ENCODE results near the gene C10orf143.

Gene C10orf143

DNA sequence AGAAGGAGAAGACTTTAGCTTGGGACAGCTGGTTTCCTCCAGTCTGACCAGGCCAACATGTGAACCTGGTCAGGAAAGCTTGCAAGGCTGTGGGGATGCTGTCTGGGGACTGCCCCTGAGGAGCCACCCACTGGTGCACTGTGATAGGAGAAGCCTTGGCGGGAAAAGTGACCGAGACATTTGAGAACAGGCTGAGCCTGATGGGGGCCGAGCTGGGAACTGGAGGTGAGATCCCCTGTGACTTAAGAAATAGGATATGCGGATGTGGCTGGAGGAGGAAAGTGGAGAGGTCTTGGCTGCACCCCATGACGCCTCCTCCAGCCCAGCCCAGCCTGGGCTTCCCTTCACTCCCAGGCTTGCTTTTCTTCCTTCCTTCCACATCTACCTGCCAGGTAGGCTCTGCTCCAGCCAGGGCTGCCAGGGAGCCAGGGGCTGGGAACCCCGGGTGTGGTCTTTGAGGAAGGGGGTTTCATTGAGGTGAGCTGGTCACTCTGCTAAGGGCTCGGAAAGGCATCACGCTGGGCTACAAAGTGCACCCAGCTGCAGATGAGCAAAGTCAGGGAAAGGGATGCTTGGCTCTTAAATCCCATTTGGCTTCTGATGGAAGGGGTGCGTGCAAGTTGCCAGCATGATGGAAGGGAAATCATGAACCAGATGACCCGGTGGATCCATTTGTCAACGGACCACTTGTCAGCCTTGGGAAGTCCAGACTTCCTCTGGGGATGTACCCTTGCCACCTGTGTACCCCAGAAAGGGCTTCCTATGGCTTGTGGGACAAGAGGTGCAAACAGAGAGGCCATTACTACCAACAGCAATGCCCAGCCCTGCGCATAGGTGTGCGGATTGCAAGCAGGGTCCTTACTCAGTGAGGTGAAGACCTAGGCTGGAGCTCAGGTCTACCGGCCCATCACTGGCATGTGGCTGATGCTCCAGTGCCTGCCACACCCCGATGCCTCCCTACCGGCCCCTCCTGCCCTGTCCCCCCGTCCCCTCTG is 66.3 kb downstream of the C10orf143 start:
- Histone ChIP-seq H3K4me3 (ENCODE audit: extremely low read depth, insufficient read depth, low read length, poor library complexity, severe bottlenecking) (no peak overlapping the region), H3K4me1 (ENCODE audit: control insufficient read depth, insufficient read depth, low read length, poor library complexity, severe bottlenecking) (no peaks in the 10 kb centered on the region), H3K27ac (ENCODE audit: low read depth, low read length, severe bottlenecking) (no peak overlapping the region), H3K36me3 (ENCODE audit: control insufficient read depth, insufficient read depth, low read length) (no peaks in the 10 kb centered on the region), H3K9me3 (ENCODE audit: control insufficient read depth, low read length) (no peaks in the 10 kb centered on the region)
- WGBS, 2 experiments (ENCODE audit: insufficient coverage in 2 of 2): 82 to 88% methylated on average over 13 of the region's 17 CpGs

DNA sequence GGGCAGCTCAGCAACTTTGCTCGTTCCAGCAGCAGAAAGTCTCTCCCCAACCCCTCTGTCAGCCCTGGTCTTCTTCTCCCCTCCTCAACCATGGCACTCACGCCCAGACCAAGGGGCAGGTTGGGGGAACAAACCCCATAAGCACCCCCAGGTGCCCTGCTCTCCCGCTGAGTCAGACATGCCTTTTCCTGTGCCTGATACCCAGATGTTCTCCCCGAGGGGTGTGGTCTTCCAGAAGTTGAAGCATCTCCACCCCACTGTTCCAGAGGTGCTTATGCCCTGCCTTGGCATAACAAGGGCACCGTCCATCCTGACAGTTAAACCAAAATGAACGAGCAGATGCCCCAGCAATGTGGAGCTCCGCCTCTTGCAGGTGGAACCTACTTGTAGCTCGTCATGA is 67.1 kb downstream of the C10orf143 start:
- H3K4me3 ChIP-seq (ENCODE audit: extremely low read depth, insufficient read depth, low read length, poor library complexity, severe bottlenecking): no peak overlapping the region
- no peaks in the 10 kb centered on the region for H3K9me3 ChIP-seq (ENCODE audit: control insufficient read depth, low read length)
- H3K36me3 ChIP-seq (ENCODE audit: control insufficient read depth, insufficient read depth, low read length): no peaks in the 10 kb centered on the region
- H3K4me1 ChIP-seq (ENCODE audit: control insufficient read depth, insufficient read depth, low read length, poor library complexity, severe bottlenecking): no peaks in the 10 kb centered on the region
- no peak overlapping the region for H3K27ac ChIP-seq (ENCODE audit: low read depth, low read length, severe bottlenecking)
- 80 to 86% methylated on average over 8 of the region's 8 CpGs for WGBS, 2 experiments (ENCODE audit: insufficient coverage in 2 of 2)

GRCh38 chr10:130042381-130042780 is 68.2 kb downstream of the C10orf143 start:
- no peaks in the 10 kb centered on the region for H3K36me3 ChIP-seq (ENCODE audit: control insufficient read depth, insufficient read depth, low read length)
- H3K4me3 ChIP-seq (ENCODE audit: extremely low read depth, insufficient read depth, low read length, poor library complexity, severe bottlenecking): no peak overlapping the region
- no peaks in the 10 kb centered on the region for H3K9me3 ChIP-seq (ENCODE audit: control insufficient read depth, low read length)
- H3K4me1 ChIP-seq (ENCODE audit: control insufficient read depth, insufficient read depth, low read length, poor library complexity, severe bottlenecking): no peaks in the 10 kb centered on the region
- WGBS, 2 experiments (ENCODE audit: insufficient coverage in 2 of 2): 80 to 85% methylated on average over 13 to 14 of the region's 14 CpGs
- H3K27ac ChIP-seq (ENCODE audit: low read depth, low read length, severe bottlenecking): no peak overlapping the region

GRCh38 chr10:130041451-130042371 is 68.9 kb downstream of the C10orf143 start:
- H3K27ac ChIP-seq (ENCODE audit: low read depth, low read length, severe bottlenecking): no peak overlapping the region
- H3K4me3 ChIP-seq (ENCODE audit: extremely low read depth, insufficient read depth, low read length, poor library complexity, severe bottlenecking): no peak overlapping the region
- no peaks in the 10 kb centered on the region for H3K4me1 ChIP-seq (ENCODE audit: control insufficient read depth, insufficient read depth, low read length, poor library complexity, severe bottlenecking)
- WGBS, 2 experiments (ENCODE audit: insufficient coverage in 2 of 2): 80 to 89% methylated on average over 2 to 7 of the region's 10 CpGs
- no peaks in the 10 kb centered on the region for H3K36me3 ChIP-seq (ENCODE audit: control insufficient read depth, insufficient read depth, low read length)
- H3K9me3 ChIP-seq (ENCODE audit: control insufficient read depth, low read length): no peaks in the 10 kb centered on the region

DNA sequence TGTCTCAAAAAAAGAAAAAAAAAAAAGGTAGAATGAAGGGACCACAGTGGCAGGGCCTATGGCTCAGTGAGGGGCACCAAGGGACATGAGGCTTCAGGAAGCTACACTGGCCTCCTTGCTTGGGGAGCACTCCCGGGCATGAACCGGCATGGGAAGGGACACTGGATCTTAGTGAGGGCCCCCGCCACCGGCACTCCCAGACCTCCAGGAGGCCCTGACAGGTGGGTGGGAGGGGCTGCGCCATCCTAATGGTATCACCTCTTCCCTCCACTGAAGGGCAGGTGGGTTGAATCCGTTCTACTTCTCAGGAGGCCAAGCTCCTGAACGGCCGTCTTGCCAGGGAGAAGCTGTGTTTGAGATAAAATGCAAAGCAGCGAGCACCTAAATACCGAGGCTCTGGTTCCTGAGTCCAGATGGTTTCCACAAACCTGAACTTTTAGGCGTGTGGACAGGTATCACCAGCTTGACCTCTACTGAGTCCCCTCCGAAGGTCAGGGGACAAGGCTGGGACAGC is 69.8 kb downstream of the C10orf143 start:
- H3K36me3 ChIP-seq (ENCODE audit: control insufficient read depth, insufficient read depth, low read length): no peaks in the 10 kb centered on the region
- H3K9me3 ChIP-seq (ENCODE audit: control insufficient read depth, low read length): no peaks in the 10 kb centered on the region
- H3K27ac ChIP-seq (ENCODE audit: low read depth, low read length, severe bottlenecking): no peak overlapping the region
- H3K4me3 ChIP-seq (ENCODE audit: extremely low read depth, insufficient read depth, low read length, poor library complexity, severe bottlenecking): no peak overlapping the region
- 86 to 95% methylated on average over 6 to 12 of the region's 12 CpGs for WGBS, 2 experiments (ENCODE audit: insufficient coverage in 2 of 2)
- no peaks in the 10 kb centered on the region for H3K4me1 ChIP-seq (ENCODE audit: control insufficient read depth, insufficient read depth, low read length, poor library complexity, severe bottlenecking)

DNA sequence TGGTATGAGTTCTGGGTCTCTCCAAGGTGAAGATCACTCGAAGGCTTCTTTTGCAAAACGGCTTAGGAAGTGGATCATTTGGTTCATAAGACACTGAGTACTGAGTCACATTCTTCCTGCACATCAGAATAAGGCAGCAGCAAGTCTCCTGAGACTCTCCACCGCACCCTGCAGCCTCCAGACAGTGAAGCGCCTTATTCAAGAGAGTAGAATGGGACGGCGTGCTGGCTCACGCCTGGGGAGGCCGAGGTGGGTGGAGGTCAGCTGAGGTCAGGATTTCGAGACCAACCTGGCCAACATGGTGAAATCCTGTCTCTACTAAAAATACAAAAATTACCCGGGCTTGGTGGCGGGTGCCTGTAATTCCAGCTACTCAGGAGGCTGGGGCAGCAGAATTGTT is 70.3 kb downstream of the C10orf143 start:
- Histone ChIP-seq H3K9me3 (ENCODE audit: control insufficient read depth, low read length) (no peaks in the 10 kb centered on the region), H3K36me3 (ENCODE audit: control insufficient read depth, insufficient read depth, low read length) (no peaks in the 10 kb centered on the region), H3K4me3 (ENCODE audit: extremely low read depth, insufficient read depth, low read length, poor library complexity, severe bottlenecking) (no peak overlapping the region), H3K27ac (ENCODE audit: low read depth, low read length, severe bottlenecking) (no peak overlapping the region), H3K4me1 (ENCODE audit: control insufficient read depth, insufficient read depth, low read length, poor library complexity, severe bottlenecking) (no peaks in the 10 kb centered on the region)
- 85 to 95% methylated on average over 5 to 10 of the region's 11 CpGs for WGBS, 2 experiments (ENCODE audit: insufficient coverage in 2 of 2)

DNA sequence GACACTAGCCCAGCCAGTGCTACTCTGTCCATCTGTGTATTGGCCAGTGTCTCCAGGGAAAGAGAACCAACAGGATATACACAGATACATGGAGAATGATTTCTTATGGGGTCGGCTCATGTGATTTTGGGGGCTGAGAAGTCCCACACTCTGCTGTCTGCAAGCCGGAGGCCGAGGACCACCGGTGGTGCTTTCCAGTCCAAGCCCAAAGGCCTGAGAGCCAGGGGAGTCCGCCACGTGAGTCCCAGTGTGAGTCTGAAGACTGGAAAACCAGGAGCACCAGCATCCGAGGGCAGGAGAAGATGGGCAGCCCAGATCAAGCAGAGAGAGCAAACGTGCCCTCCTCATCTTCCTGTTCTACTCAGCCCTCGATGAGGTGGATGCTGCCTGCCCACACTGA is 71.5 kb downstream of the C10orf143 start:
- Histone ChIP-seq H3K4me1 (ENCODE audit: control insufficient read depth, insufficient read depth, low read length, poor library complexity, severe bottlenecking) (no peaks in the 10 kb centered on the region), H3K27ac (ENCODE audit: low read depth, low read length, severe bottlenecking) (no peak overlapping the region), H3K4me3 (ENCODE audit: extremely low read depth, insufficient read depth, low read length, poor library complexity, severe bottlenecking) (no peak overlapping the region), H3K36me3 (ENCODE audit: control insufficient read depth, insufficient read depth, low read length) (no peaks in the 10 kb centered on the region), H3K9me3 (ENCODE audit: control insufficient read depth, low read length) (no peaks in the 10 kb centered on the region)
- 85 to 92% methylated on average over 9 of the region's 9 CpGs for WGBS, 2 experiments (ENCODE audit: insufficient coverage in 2 of 2)

DNA sequence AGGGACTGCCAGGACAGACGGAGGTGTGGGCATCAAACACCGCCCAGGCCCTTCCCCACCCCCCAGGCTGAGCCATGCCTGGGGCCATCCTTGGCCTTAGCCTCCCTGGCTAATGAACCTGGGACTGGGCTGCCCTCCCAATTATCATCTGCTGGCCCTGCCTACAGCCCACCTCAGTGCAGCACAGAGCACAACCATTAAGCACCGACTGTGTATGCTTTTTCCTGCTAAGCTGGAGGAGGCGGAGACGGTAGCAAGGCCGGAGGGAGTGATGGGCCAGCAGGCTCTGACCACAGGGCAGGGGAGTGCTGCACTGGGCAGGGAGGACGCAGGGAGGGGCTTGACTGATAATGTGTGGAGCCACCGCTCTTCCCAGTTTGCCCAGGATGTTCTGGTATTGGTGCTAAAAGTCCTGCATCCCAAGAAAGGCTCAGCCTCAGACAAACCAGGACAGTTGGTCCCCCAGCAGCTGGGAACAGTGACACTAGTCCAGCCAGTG is 72.0 kb downstream of the C10orf143 start:
- Histone ChIP-seq H3K4me3 (ENCODE audit: extremely low read depth, insufficient read depth, low read length, poor library complexity, severe bottlenecking) (no peak overlapping the region), H3K36me3 (ENCODE audit: control insufficient read depth, insufficient read depth, low read length) (no peaks in the 10 kb centered on the region), H3K27ac (ENCODE audit: low read depth, low read length, severe bottlenecking) (no peak overlapping the region), H3K9me3 (ENCODE audit: control insufficient read depth, low read length) (no peaks in the 10 kb centered on the region), H3K4me1 (ENCODE audit: control insufficient read depth, insufficient read depth, low read length, poor library complexity, severe bottlenecking) (no peaks in the 10 kb centered on the region)
- 86 to 87% methylated on average over 5 to 8 of the region's 8 CpGs for WGBS, 2 experiments (ENCODE audit: insufficient coverage in 2 of 2)

DNA sequence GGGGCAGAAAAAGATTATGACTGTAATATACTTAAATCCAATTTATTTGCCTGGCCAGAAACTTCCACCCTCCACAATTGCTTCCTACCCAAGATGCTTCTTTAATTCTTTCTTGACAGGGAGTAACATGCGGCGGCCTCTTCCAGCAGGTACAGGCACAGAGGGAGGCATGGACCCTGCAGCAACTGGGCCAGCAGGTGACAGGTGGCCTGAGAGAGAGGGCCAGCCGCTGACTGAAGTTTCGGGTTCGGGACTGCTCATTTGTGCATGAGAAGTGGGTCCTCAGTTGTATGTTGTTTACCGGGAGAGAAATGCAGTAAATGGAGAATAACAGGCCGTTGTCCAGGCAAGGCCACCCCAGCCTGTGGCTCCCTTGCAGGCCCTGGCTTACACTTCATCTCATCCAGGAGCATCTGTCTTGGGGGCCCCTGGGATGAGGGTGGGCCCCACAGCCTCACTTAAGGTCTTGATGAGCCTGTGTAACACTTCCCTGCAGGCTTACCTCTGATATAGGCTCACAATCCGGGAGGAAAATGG is 72.5 kb downstream of the C10orf143 start:
- 89 to 92% methylated on average over 4 to 7 of the region's 8 CpGs for WGBS, 2 experiments (ENCODE audit: insufficient coverage in 2 of 2)

DNA sequence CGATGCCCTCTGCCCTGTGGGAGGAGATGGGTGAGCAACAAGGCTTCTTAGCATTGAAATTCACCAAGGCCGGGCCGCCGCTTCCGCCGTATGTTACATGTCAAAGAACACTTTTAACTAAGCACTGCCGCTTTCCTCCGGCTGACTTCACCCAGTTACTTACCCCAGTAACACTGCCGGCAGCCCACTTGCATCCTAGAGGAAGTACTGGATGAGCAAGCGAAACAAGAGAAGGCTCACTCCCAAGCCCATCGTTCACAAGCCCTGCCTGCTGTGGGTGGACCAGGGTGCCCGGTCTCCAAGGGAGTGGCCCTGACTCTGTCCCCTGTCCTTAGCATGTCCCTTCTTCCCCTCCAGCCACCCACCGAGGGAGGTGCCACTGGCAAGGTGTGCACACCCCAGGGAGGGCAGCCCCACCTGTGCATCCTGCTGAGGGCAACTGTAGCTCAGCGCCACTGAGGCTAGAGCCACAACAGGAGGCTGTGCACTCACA is 73.4 kb downstream of the C10orf143 start:
- no peak overlapping the region for H3K27ac ChIP-seq (ENCODE audit: low read depth, low read length, severe bottlenecking)
- no peaks in the 10 kb centered on the region for H3K4me1 ChIP-seq (ENCODE audit: control insufficient read depth, insufficient read depth, low read length, poor library complexity, severe bottlenecking)

More for the DNA sequence above, 72.5 kb downstream of the C10orf143 start:
- Histone ChIP-seq H3K4me3 (ENCODE audit: extremely low read depth, insufficient read depth, low read length, poor library complexity, severe bottlenecking) (no peak overlapping the region), H3K36me3 (ENCODE audit: control insufficient read depth, insufficient read depth, low read length) (no peaks in the 10 kb centered on the region), H3K9me3 (ENCODE audit: control insufficient read depth, low read length) (no peaks in the 10 kb centered on the region), H3K4me1 (ENCODE audit: control insufficient read depth, insufficient read depth, low read length, poor library complexity, severe bottlenecking) (no peaks in the 10 kb centered on the region), H3K27ac (ENCODE audit: low read depth, low read length, severe bottlenecking) (no peak overlapping the region)

More for the DNA sequence above, 73.4 kb downstream of the C10orf143 start:
- Histone ChIP-seq H3K36me3 (ENCODE audit: control insufficient read depth, insufficient read depth, low read length) (no peaks in the 10 kb centered on the region), H3K4me3 (ENCODE audit: extremely low read depth, insufficient read depth, low read length, poor library complexity, severe bottlenecking) (no peak overlapping the region), H3K9me3 (ENCODE audit: control insufficient read depth, low read length) (no peaks in the 10 kb centered on the region)
- WGBS, 2 experiments (ENCODE audit: insufficient coverage in 2 of 2): 85 to 86% methylated on average over 11 to 14 of the region's 14 CpGs

Data from mesodermal cell (in vitro differentiated cells).